Uterus (tissue), 4 donors: Measurements from ENCODE around the gene KRT8. TPM values are rescaled to one million over a fixed set of nuclear protein-coding genes. Genes with fewer than 3 reads are reported as not detected.

ENCODE experiments used
- DNase-seq, 2 donors: peaks; one replicate each; pipeline ENCODE4 v3.0.0-alpha.2; 2019 to 2020
- H3K27ac ChIP-seq, 2 donors: fragments of 200-600 bp; sonication (generic); 1 replicate in 1 of 2; 2 replicates in 1 of 2; pipeline ENCODE4 v1.5.1; 2016 to 2018
- H3K27me3 ChIP-seq, 2 donors: fragments of 200-600 bp; sonication (generic); one replicate each; pipeline ENCODE4 v1.5.1; 2018 to 2019; ENCODE audit warnings: control low read depth in 1 of 2
- H3K36me3 ChIP-seq, 2 donors: fragments of 200-600 bp; sonication (generic); one replicate each; pipeline ENCODE4 v1.5.1; 2019; ENCODE audit warnings: control low read depth in 1 of 2
- H3K4me1 ChIP-seq, 2 donors: fragments of 200-600 bp; sonication (generic); one replicate each; pipeline ENCODE4 v1.5.1; 2018 to 2019; ENCODE audit warnings: control low read depth in 1 of 2
- H3K4me3 ChIP-seq, 2 donors: fragments of 200-600 bp; sonication (generic); 1 replicate in 1 of 2; 2 replicates in 1 of 2; pipeline ENCODE4 v1.5.1; 2018 to 2019; ENCODE audit warnings: mild to moderate bottlenecking in 1 of 2
- H3K9me3 ChIP-seq, 2 donors: fragments of 200-600 bp; sonication (generic); one replicate each; pipeline ENCODE4 v1.5.1; 2019; ENCODE audit warnings: control low read depth in 1 of 2
- CTCF ChIP-seq, 4 experiments: fragments of 200-600 bp in 2 of 4; fragments of 450-650 bp in 2 of 4; sonication (generic) in 2 of 4; IDR thresholded peaks; one replicate each; pipeline ENCODE4 v1.5.1; 2016 to 2019; ENCODE audit warnings: antibody characterized with exemption in 4 of 4, mild to moderate bottlenecking in 2 of 4, moderate library complexity in 1 of 4
- POLR2A ChIP-seq, 2 donors: fragments of 450-650 bp; IDR thresholded peaks; one replicate each; pipeline ENCODE4 v1.6.1; 2016; ENCODE audit warnings: antibody characterized with exemption in 2 of 2, mild to moderate bottlenecking in 1 of 2, moderate library complexity in 1 of 2
- intact Hi-C: fragments of 100-400 bp; cut with DNase I; formaldehyde crosslinking; loops from one replicate; pipeline ENCODE4 v1.15.1; 2023; ENCODE audit warnings: low total_unique reads
- total RNA-seq, 4 donors: library from RNA; depleted of rRNA in 3 of 4; stranded (reverse); fragments of >200 nt in 3 of 4; gene quantifications; one replicate each; pipeline versions ENCODE4 v1.1.0 to v1.2.4, GENCODE V29; 2014 to 2023
- donor health status: DM: yes; HTN: yes; CAD: no.

The KRT8 gene
- total RNA-seq, 4 donors from 2014 or later = 9.1 to 46.2 (median 36.5) TPM

GRCh38 chr12:52895726-52896189, 9.1 kb downstream of the KRT8 start:
- H3K27me3 ChIP-seq = no peaks in the 10 kb centered on the region
- no peak overlapping the region for H3K4me3 ChIP-seq
- intact Hi-C loops = no loop called here
- no peaks in the 10 kb centered on the region for H3K9me3 ChIP-seq
- no peaks in the 10 kb centered on the region for H3K36me3 ChIP-seq
- no peaks in the 10 kb centered on the region for H3K4me1 ChIP-seq
- no peak overlapping the region for H3K27ac ChIP-seq
- TF ChIP-seq CTCF (IDR thresholded peaks at IDR 0.05) (no peak), POLR2A (IDR thresholded peaks at IDR 0.05) (no peak)
- DNase-seq = no peak

DNA sequence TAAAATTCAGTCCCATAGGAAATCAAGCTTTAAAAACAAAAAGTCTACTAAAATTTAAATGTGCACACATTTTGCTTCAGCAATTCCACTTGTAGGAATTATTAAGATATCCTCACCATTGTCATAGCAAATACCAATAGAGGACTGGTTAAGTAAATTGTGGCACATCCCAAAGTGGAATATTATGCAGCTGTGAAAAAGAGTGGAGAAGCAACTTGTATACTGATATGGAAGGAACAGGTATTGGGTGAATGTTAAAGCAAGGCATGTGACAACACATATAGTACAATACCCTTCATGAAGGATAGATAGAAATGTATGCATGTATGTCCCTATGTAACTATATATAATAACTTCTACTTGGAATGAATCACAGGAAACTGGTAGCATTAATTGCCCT, 11.9 kb downstream of the KRT8 start:
- H3K9me3 ChIP-seq = no peaks in the 10 kb centered on the region
- H3K27me3 ChIP-seq = no peaks in the 10 kb centered on the region
- no peak overlapping the region for H3K27ac ChIP-seq
- no peak overlapping the region for H3K4me3 ChIP-seq
- TF ChIP-seq CTCF (IDR thresholded peaks at IDR 0.05) (no peak), POLR2A (IDR thresholded peaks at IDR 0.05) (no peak)
- DNase-seq = no peak
- no peaks in the 10 kb centered on the region for H3K4me1 ChIP-seq
- intact Hi-C loops = no loop called here
- H3K36me3 ChIP-seq = no peaks in the 10 kb centered on the region

DNA sequence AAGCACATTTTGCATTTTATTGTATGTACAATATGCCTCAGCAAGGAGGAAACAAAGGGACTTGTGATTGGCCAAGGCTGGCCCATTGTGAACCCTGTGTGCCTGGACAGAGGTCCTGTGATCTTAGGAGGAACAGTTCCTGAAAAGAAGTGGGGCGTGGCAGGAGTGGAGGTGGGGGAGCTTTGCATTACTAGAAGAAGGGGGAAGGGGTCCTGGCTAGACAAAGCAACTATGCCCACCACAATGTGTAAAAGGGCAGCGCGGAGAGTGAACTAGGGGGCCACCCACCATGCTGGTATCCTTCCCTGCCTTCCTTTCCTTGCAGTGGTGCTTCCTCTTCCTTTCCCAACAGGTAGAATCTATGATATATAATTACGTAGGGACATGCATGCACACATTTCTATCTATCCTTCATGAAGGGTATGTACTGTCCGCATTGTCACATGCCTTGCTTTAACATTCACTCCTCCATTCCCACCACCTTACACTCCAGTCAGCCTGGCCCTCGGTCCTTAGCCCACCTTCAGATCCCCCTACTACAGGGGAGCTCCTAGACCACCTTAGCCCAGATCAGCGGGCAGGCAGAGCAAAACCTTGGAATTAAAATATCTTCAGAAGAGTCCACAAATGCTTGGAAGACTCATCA, 12.5 kb downstream of the KRT8 start:
- no peaks in the 10 kb centered on the region for H3K36me3 ChIP-seq
- no peak overlapping the region for H3K27ac ChIP-seq
- intact Hi-C loops = no loop called here
- H3K9me3 ChIP-seq = no peaks in the 10 kb centered on the region
- H3K4me3 ChIP-seq = no peak overlapping the region
- DNase-seq = no peak
- no peaks in the 10 kb centered on the region for H3K27me3 ChIP-seq
- TF ChIP-seq CTCF (IDR thresholded peaks at IDR 0.05) (no peak), POLR2A (IDR thresholded peaks at IDR 0.05) (no peak)
- H3K4me1 ChIP-seq = no peaks in the 10 kb centered on the region

DNA sequence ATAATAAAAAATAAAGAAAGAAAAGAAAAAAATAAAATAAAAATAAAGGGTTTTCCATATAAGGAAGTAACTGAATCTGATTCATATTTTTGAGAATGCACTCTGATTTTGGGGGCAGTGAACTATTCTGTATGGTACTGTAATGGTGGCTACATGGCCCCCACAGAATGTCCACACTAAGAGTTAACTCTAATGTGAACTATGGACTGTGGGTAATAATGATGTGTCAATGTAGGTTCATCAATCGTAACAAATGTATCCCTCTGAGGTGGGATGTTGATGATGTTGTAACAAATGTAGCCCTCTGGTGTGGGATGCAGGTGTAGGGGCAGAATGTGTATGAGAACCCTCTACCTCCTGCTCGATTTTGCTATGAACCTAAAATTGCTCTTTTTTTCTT, 13.8 kb downstream of the KRT8 start:
- TF ChIP-seq CTCF (IDR thresholded peaks at IDR 0.05) (no peak), POLR2A (IDR thresholded peaks at IDR 0.05) (no peak)
- Histone ChIP-seq H3K36me3 (no peaks in the 10 kb centered on the region), H3K4me3 (no peak overlapping the region), H3K4me1 (no peaks in the 10 kb centered on the region), H3K9me3 (no peaks in the 10 kb centered on the region), H3K27ac (no peak overlapping the region), H3K27me3 (no peaks in the 10 kb centered on the region)
- intact Hi-C loops = no loop called here
- no peak for DNase-seq

GRCh38 chr12:52890417-52890816, 14.5 kb downstream of the KRT8 start:
- intact Hi-C loops = no loop called here
- no peak for DNase-seq
- H3K4me3 ChIP-seq = no peak overlapping the region
- no peak for TF ChIP-seq CTCF (IDR thresholded peaks at IDR 0.05)
- no peak for TF ChIP-seq POLR2A (IDR thresholded peaks at IDR 0.05)
- no peaks in the 10 kb centered on the region for H3K27me3 ChIP-seq
- H3K9me3 ChIP-seq = no peaks in the 10 kb centered on the region
- H3K27ac ChIP-seq = no peak overlapping the region
- H3K4me1 ChIP-seq = no peaks in the 10 kb centered on the region
- no peaks in the 10 kb centered on the region for H3K36me3 ChIP-seq
